RWPE1 (cell line): Measurements from ENCODE around the gene CTIF.

ENCODE experiments used
- CTCF ChIA-PET: fragments of 350-600 bp; sonication (Branson Sonifier 250); formaldehyde crosslinking; extraction: SDS; loops from one replicate; lab custom pipeline; 2021; lab: Yijun Ruan, JAX
- POLR2A ChIA-PET: fragments of 400-600 bp; formaldehyde crosslinking; extraction: SDS; loops from one replicate; lab custom pipeline; 2020; ENCODE audit warnings: antibody characterized with exemption; ENCODE audit not compliant: low non-redundant PET; lab: Yijun Ruan, JAX
- DNase-seq: peaks from one replicate; pipeline ENCODE4 v3.0.0; 2012; ENCODE audit warnings: low spot score
- H3K27ac ChIP-seq: fragments of 450-650 bp; 2 replicates; pipeline ENCODE4 v1.5.1; 2017
- CTCF ChIP-seq: fragments of 450-650 bp; conservative IDR thresholded peaks from 2 replicates; pipeline ENCODE4 v1.5.1; 2017; ENCODE audit warnings: low read depth, mild to moderate bottlenecking

The CTIF gene

DNA sequence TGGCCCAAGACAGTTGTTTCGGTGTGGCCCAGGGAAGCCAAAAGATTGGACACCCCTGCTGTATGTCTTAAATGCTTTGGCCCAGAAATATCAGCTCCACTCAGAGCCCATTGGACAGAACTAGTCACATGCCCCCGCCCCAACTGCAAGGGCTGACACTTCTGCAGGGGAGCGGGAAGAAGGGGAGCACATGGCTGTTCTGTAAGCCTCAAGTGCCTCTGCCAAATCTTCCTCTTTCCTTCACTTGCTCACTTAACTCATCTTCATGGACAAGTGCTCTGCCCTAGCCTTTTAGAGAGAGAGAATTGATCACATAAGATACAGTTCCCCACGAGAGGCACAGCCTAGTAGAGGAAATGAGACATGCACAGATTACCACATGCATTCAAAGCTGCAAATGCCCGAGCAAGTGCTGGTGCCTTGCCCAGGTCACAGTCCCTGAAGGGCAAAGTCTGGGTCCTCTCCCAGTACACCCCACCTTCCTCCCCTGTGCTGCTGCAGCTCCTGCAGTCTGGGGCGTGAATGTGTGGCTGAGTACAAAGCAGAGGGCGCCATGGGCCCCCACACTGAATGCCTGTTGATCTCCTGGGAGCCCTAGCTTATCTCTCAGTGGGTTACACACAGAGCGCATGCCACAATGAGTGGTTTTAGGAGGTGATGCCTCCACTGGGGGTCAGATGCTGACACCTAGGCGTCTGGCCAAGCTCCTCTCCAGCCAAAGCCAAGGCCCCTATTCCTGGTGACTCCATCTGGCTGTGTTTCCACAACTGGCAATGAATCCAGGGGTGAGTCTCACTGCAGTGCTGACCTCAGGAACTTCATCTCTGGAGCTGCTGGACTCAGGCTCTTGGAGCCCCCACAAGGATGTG, 135.3 kb downstream of the CTIF start:
- ChIA-PET POLR2A (no interaction called here), CTCF (interaction anchor here (0.5 to 0.7 kb wide), 2 partner anchors 257 to 368 kb away, joined by 3 to 4 read pairs; no protein-coding TSS in a partner anchor)
- peak overlapping the region; percentile 40 for H3K27ac ChIP-seq
- no peak for DNase-seq
- TF ChIP-seq CTCF, result no peak

- peak overlapping the region; percentile 40 for H3K27ac ChIP-seq
- no peak for DNase-seq
- POLR2A ChIA-PET, result no interaction called here
- CTCF ChIA-PET, result no interaction called here
- TF ChIP-seq CTCF, result no peak
Measured at GRCh38 chr18:48674758-48675351, 136.0 kb downstream of the CTIF start.

DNA sequence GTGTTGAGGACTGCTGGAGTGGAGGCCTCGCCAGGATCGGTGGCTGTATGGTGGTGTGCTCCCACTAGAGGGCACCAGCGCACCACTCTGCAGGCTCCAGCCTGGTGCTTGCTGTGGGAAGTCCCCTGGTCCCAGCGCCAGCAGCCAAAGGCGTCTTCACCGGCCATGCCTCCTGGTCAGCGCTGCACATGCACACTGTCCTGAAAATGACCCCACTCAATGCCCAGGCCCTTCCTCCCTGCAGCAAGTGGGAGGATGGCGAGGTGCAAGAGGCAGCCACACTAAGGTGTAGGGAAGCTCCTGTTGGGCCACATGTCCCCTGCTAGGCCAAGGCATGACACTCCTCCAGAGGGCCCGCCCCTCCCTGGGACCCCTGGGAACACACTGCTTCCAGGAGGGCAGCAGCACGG, 136.5 kb downstream of the CTIF start:
- peak; percentile 91 for TF ChIP-seq CTCF
- H3K27ac ChIP-seq, result no peak overlapping the region
- CTCF ChIA-PET, result interaction anchor here (0.5 to 0.7 kb wide), 3 partner anchors 45 to 1199 kb away, joined by 3 read pairs; no protein-coding TSS in a partner anchor
- POLR2A ChIA-PET, result no interaction called here
- DNase-seq, result peak; percentile 51

DNA sequence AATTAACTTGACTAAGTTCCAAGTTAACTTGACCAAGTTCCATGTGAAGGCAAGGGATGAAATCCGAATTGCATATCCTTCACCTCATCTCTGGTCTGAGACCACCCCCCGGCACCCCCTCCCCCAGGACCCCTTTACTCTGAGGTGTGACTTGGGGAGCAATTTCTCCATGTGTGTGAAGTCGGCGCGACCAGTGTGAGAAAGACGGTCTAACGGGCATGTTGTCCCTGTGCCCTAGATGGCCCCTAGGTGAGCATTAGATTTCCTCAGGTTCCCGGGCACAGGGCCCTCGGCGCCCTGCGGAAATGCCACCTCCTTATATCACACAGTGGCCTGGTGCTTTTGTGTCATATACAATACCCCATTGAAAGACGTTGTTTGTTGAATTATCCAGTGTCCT, 137.1 kb downstream of the CTIF start:
- H3K27ac ChIP-seq, result no peak overlapping the region
- no peak for DNase-seq
- POLR2A ChIA-PET, result no interaction called here
- CTCF ChIA-PET, result interaction anchor here (0.5 to 0.7 kb wide), 3 partner anchors 46 to 1198 kb away, joined by 3 read pairs; no protein-coding TSS in a partner anchor
- no peak for TF ChIP-seq CTCF

DNA sequence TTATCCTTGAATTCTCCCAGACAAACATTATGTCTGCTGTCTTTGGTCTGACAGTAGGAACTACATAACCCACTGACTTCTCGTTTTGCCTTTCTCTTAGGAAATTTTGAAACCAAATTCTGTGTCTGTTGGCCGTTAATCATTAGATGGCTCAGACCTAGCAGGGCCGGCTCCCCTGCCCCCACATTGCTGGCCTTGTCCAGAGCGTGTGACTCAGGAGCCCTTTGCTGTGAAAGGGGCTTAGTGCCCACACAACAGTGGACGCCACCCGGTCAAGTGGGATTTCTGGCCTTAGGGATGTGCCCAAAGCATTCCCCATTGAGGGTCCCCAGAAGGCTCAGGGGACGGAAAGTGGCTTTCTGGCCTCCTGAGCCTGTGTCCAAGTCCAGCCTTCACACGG, 137.5 kb downstream of the CTIF start:
- DNase-seq, result no peak
- ChIA-PET POLR2A (no interaction called here), CTCF (no interaction called here)
- no peak for TF ChIP-seq CTCF
- H3K27ac ChIP-seq, result no peak overlapping the region

- no peak overlapping the region for H3K27ac ChIP-seq
- DNase-seq, result peak; percentile 11
- peak; percentile 72 for TF ChIP-seq CTCF
- CTCF ChIA-PET, result interaction anchor here (0.5 kb wide), 1 partner anchor 630 kb away, joined by 3 read pairs; no protein-coding TSS in a partner anchor
- POLR2A ChIA-PET, result no interaction called here
Measured at GRCh38 chr18:48676756-48677368, 138.0 kb downstream of the CTIF start.
